ENCODE measurements around the gene DENND5A.

The DENND5A gene

DNA sequence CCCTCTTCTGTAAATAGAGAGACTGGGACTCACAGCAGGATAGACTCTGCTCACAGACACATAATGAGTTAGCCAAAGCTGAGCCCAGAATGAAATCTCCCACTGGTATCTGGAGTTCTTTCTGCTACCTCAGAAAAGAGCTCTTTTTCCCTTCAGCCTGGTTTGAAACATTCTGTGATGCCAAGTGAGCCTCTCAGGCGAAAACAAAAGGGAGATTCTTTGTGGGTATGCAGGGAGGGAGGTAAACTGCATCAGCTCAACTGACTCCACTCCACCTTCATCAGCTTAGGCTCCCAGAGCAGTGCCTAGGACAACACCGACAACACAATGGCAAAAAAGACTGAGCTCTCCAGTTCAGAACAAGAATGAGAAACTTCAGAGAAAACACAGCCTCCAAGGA, 118.7 kb downstream of the DENND5A start:
- TF ChIP-seq GATA2 (IDR thresholded peaks at IDR 0.05; ENCODE audit: low read depth, low read length): no peak
- no peak for TF ChIP-seq GATA3 (IDR thresholded peaks at IDR 0.05; ENCODE audit: low read depth, low read length)

GRCh38 chr11:9145283-9145682, 119.9 kb downstream of the DENND5A start:
- TF ChIP-seq GATA2 (IDR thresholded peaks at IDR 0.05; ENCODE audit: low read depth, low read length) (no peak), GATA3 (IDR thresholded peaks at IDR 0.05; ENCODE audit: low read depth, low read length) (no peak)

DNA sequence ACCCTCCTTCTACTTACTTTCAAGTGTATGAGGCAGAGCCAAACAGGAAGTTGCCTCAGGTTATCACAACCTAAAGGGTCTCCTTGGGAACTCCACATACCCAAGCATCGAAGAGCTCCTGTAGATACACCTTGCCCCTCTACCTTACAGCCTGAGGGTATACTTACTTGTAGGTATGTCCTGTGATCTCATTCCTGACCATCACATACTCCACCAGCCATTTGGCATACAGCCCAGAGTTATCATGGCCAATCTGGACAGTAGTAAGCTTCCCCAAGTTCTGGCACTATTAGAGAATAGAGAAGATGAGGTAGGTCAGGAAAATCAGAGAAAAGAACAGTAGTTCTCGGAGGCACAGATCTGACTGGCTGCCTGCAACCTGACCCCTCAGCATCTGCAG, 120.3 kb downstream of the DENND5A start:
- TF ChIP-seq GATA2 (IDR thresholded peaks at IDR 0.05; ENCODE audit: low read depth, low read length) (no peak), GATA3 (IDR thresholded peaks at IDR 0.05; ENCODE audit: low read depth, low read length) (no peak)

GRCh38 chr11:9143721-9144120, 121.4 kb downstream of the DENND5A start:
- TF ChIP-seq GATA3 (IDR thresholded peaks at IDR 0.05; ENCODE audit: low read depth, low read length): no peak
- no peak for TF ChIP-seq GATA2 (IDR thresholded peaks at IDR 0.05; ENCODE audit: low read depth, low read length)

DNA sequence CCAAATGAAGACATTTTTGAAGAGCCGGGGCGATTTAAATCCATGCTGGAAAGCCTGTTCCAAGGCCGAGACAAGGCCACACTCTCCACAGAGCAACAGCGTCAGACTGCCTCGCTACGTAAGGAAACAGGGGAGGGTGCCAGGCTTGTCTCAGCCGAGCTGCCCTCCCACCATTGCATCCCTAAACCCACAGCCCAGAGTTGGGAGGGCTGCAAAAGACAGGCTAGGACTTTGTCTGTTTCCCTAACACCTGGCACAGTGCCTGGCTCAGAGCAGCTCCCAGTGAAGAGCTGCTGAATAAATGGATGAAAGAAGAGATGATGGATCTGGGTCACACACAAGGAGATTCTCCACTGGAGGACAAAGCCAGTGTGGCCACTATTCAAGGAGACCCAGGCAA, 122.4 kb downstream of the DENND5A start:
- no peak for TF ChIP-seq GATA3 (IDR thresholded peaks at IDR 0.05; ENCODE audit: low read depth, low read length)
- TF ChIP-seq GATA2 (IDR thresholded peaks at IDR 0.05; ENCODE audit: low read depth, low read length): no peak

- TF ChIP-seq GATA2 (IDR thresholded peaks at IDR 0.05; ENCODE audit: low read depth, low read length): no peak
- TF ChIP-seq GATA3 (IDR thresholded peaks at IDR 0.05; ENCODE audit: low read depth, low read length): no peak
Measured at GRCh38 chr11:9141186-9141585, 124.0 kb downstream of the DENND5A start.

GRCh38 chr11:9139628-9140357, 125.4 kb downstream of the DENND5A start:
- no peak for TF ChIP-seq GATA3 (IDR thresholded peaks at IDR 0.05; ENCODE audit: low read depth, low read length)
- no peak for TF ChIP-seq GATA2 (IDR thresholded peaks at IDR 0.05; ENCODE audit: low read depth, low read length)

DNA sequence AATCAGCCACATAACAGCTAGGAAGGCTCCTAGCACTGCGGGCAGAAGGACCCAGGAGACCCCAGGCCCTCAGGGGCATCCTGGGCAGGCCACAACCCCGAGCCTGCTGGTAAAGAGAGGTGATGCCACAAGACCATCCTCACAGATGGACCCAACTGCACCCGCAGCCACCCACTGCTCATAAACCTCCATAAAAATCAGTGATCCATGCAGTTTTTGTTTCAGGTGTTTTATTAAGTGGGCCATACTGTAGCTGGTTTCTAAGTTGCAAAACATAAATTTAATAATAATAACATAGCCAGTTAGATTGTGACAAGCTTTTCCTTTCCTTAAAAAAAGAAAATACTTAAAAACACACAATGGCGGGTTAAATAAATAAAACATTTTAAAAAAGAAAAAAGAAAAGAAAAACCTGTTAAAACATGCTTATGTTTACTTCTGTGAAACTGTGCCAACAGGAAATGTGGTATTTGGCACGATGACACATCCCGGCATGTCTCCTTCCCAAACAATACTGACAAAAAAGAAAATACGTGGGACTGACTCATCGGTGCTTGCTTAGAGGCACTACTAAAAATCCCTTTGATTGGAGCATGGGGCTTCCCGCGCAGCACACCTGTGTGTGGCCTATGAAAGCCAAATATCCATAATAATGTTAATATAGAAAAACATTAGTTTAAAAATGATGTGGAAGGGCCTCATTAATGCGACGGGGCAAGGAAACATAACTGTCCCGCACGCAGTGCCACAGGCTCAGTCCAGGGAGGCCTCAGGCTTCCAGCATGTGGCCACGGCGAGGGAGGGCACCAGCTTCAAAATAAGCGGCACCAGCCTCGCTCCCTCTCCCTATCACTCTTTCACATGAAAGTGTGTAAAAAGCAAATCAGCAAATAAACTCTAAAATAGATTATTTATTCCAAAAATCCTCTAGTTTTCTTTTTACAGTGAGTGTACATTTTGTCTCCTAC, 126.3 kb downstream of the DENND5A start:
- TF ChIP-seq GATA3 (IDR thresholded peaks at IDR 0.05; ENCODE audit: low read depth, low read length): no peak
- no peak for TF ChIP-seq GATA2 (IDR thresholded peaks at IDR 0.05; ENCODE audit: low read depth, low read length)

GRCh38 chr11:9138133-9138453, 127.1 kb downstream of the DENND5A start:
- TF ChIP-seq GATA3 (IDR thresholded peaks at IDR 0.05; ENCODE audit: low read depth, low read length) (no peak), GATA2 (IDR thresholded peaks at IDR 0.05; ENCODE audit: low read depth, low read length) (no peak)

DNA sequence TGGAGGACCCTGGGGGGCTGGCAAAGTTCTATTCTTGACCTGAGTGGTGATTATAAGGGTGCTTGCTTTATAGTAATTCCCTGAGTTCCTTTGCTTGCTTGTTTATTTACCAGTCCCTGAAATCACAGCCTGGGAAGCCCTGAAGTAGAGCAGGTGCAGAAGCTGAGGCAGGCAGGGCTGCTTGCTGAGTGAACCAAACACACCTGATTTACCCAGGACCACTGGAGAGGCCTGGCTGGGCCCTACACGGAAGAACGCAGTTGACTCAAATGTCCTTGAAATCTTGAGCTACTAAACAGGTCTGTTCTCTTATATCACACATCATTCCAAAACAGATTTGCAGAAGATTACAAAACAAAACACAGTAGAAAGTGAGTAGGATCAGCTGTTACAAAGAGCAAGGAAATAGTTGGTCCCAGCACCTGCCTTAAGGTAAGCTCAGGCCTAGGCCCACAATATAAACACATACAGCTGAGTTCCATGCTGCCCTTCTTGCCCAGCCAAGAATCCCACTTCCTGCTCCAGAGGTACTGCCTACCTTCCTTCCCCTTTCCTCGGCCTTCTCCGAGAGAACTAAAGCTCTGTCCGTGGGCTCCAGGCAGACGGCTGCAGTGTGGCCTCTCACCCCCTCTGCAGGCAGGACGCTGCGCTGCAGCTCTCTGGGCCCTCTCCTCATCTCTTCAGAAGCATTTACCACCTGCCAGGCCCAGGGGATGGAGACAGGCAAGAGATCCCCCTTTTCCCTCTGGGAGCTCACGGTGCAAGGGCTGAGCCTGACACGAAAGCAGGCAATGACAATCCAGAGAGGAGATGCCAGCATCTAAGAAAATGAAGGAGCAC, 127.6 kb downstream of the DENND5A start:
- TF ChIP-seq GATA2 (IDR thresholded peaks at IDR 0.05; ENCODE audit: low read depth, low read length) (no peak), GATA3 (IDR thresholded peaks at IDR 0.05; ENCODE audit: low read depth, low read length) (no peak)

DNA sequence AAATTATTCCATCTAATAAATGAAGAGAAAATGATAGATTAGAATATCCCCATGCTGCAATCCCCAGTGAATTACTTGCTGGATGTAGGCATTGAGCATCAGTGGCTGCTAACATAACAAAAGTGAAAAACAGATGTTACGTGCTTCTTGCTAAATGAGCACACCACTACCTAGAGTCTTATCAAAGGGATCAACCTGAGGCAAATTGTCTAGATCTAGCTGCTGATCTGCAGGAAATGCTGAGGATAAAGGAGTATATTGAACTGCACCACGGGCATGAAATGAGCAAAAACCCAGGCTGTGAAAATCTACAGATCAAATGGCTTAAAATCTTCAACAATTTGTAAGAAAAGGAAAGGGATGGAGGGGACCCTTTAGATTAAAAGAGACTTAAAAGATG, 128.4 kb downstream of the DENND5A start:
- TF ChIP-seq GATA2 (IDR thresholded peaks at IDR 0.05; ENCODE audit: low read depth, low read length) (no peak), GATA3 (IDR thresholded peaks at IDR 0.05; ENCODE audit: low read depth, low read length) (no peak)

DNA sequence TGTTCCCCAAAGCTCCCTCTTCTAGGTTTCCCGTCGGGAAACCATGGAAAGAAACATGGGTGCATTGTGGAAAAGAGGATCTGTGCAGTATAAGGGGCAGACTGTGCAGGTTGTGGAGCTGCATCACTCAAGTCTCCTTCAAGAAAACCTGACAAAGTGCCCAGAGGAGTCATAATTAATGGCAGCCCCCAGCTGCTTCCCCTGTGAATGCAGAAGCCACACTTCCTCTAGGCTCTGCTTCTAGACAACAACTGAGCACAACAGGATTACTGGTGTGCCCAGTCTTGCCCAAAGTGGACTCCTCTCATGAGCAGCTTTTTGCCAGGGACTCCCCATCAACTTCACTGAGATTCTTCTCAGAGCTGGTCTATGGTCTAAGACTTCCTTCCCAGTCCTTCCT, 131.2 kb downstream of the DENND5A start:
- no peak for TF ChIP-seq GATA2 (IDR thresholded peaks at IDR 0.05; ENCODE audit: low read depth, low read length)
- TF ChIP-seq GATA3 (IDR thresholded peaks at IDR 0.05; ENCODE audit: low read depth, low read length): no peak

GRCh38 chr11:9132203-9132878, 132.8 kb downstream of the DENND5A start:
- no peak for TF ChIP-seq GATA2 (IDR thresholded peaks at IDR 0.05; ENCODE audit: low read depth, low read length)
- no peak for TF ChIP-seq GATA3 (IDR thresholded peaks at IDR 0.05; ENCODE audit: low read depth, low read length)
